Measurements from ENCODE around the gene C1GALT1C1L. TPM values are rescaled to one million over a fixed set of nuclear protein-coding genes. Genes with fewer than 3 reads are reported as not detected.

C1GALT1C1L gene
- total RNA-seq, 1 experiment from 2014 or later = not detected

DNA sequence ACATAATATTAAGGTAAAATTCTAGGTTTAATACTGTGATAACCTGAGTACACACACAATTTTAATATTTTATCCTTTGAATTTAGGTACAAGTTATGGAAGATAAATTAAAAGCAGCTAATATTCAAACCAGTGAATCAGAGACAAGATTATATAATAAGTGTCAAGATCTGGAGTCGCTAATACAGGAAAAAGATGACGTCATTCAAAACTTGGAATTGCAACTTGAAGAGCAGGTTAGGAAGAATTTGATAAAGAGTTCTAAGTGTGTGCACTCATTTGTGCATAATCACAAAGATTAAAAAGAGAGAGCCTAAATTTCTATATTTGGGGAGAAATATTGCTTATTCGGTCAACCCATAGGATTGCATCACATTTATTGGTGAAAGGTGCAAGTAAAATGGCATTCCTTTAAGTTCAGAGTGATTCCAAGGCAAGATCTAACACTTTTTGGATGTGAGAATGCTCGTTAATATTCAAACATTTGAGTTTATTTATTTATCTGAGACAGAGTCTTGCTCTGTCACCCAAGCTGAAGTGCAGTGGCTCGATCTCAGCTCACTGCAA lies 16.3 kb upstream of the C1GALT1C1L start:
- no peak overlapping the region for H3K56ac ChIP-seq (ENCODE audit: insufficient read length, low read depth, low read length)

More for the DNA sequence above, 16.3 kb upstream of the C1GALT1C1L start:
- Histone ChIP-seq H3K79me1 (ENCODE audit: insufficient read depth, low read depth, low read length, poor library complexity, severe bottlenecking) (no peaks in the 10 kb centered on the region), H3K9me3 (ENCODE audit: control insufficient read depth, low read depth, low read length) (no peaks in the 10 kb centered on the region), H3K23ac (ENCODE audit: insufficient read length, low read depth, low read length) (no peak overlapping the region), H3K9ac (ENCODE audit: extremely low read depth, insufficient read length, low read length) (no peak overlapping the region), H2AK5ac (ENCODE audit: insufficient read length, low read length) (no peak overlapping the region), H3K4ac (ENCODE audit: low read depth, low read length) (no peak overlapping the region), H3K14ac (ENCODE audit: insufficient read depth, low read length) (no peak overlapping the region), H2BK5ac (ENCODE audit: insufficient read length, low read length) (no peak overlapping the region), H4K91ac (ENCODE audit: insufficient read length, low read depth, low read length) (no peak overlapping the region), H2AFZ (ENCODE audit: low read length) (no peak overlapping the region), H3K4me1 (ENCODE audit: insufficient read depth, low read length) (no peaks in the 10 kb centered on the region), H2BK15ac (ENCODE audit: low read depth, low read length) (no peak overlapping the region), H2BK20ac (ENCODE audit: low read depth, low read length, poor library complexity, severe bottlenecking) (no peak overlapping the region), H3K79me2 (ENCODE audit: insufficient read depth, low read length) (no peaks in the 10 kb centered on the region), H3K18ac (ENCODE audit: insufficient read length, low read depth, low read length) (no peak overlapping the region), H3K27ac (ENCODE audit: insufficient read length, low read depth, low read length) (no peak overlapping the region), H4K8ac (replicated peaks; ENCODE audit: insufficient read length, low read depth, low read length) (no peak overlapping the region), H4K5ac (ENCODE audit: insufficient read length, low read depth, low read length) (no peak overlapping the region), H2BK12ac (ENCODE audit: insufficient read length, low read depth, low read length) (no peak overlapping the region), H2BK120ac (ENCODE audit: low read depth, low read length, poor library complexity, severe bottlenecking) (no peak overlapping the region), H3K27me3 (ENCODE audit: insufficient read depth, low read length) (no peaks in the 10 kb centered on the region), H3K23me2 (ENCODE audit: insufficient read length, low read depth, low read length, poor library complexity, severe bottlenecking) (no peaks in the 10 kb centered on the region), H4K20me1 (ENCODE audit: control insufficient read depth, insufficient read depth, insufficient read length) (no peaks in the 10 kb centered on the region), H3K4me2 (ENCODE audit: insufficient read depth, insufficient read length, low read length) (no peak overlapping the region), H3T11ph (ENCODE audit: low read length) (no peak overlapping the region)
- no peak for DNase-seq
- H3K27me3 Mint-ChIP-seq (ENCODE audit: low read depth) = no peaks in the 10 kb centered on the region
- no peak overlapping the region for H3K27ac Mint-ChIP-seq
- TF ChIP-seq, protein P1, sequence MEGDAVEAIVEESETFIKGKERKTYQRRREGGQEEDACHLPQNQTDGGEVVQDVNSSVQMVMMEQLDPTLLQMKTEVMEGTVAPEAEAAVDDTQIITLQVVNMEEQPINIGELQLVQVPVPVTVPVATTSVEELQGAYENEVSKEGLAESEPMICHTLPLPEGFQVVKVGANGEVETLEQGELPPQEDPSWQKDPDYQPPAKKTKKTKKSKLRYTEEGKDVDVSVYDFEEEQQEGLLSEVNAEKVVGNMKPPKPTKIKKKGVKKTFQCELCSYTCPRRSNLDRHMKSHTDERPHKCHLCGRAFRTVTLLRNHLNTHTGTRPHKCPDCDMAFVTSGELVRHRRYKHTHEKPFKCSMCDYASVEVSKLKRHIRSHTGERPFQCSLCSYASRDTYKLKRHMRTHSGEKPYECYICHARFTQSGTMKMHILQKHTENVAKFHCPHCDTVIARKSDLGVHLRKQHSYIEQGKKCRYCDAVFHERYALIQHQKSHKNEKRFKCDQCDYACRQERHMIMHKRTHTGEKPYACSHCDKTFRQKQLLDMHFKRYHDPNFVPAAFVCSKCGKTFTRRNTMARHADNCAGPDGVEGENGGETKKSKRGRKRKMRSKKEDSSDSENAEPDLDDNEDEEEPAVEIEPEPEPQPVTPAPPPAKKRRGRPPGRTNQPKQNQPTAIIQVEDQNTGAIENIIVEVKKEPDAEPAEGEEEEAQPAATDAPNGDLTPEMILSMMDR (conservative IDR thresholded peaks at IDR 0.05) = no peak
- no peaks in the 10 kb centered on the region for H3K4me1 Mint-ChIP-seq
- WGBS (ENCODE audit: extremely low coverage, insufficient read length, low lambda C conversion rate) = no CpG with 5 or more reads among the region's 5 CpGs
- H3K9me3 Mint-ChIP-seq = no peaks in the 10 kb centered on the region
- H3K36me3 Mint-ChIP-seq (ENCODE audit: insufficient read depth in 1 of 3, low read depth in 3 of 3) = no peaks in the 10 kb centered on the region
- H3K4me3 Mint-ChIP-seq = no peak overlapping the region
